ENCODE data around the gene PPP1CB. TPM values are rescaled to one million over a fixed set of nuclear protein-coding genes. Genes with fewer than 3 reads are reported as not detected.

PPP1CB gene
- total and polyA plus RNA-seq, 9 donors = 90.9 to 421 (median 272) TPM

- Histone ChIP-seq H3K36me3 (no peaks in the 10 kb centered on the region), H3K4me1 (ENCODE audit: insufficient read depth) (peaks cover 2% of the 10 kb centered on the region), H3K4me3 (no peak overlapping the region), H3K27me3 (no peaks in the 10 kb centered on the region), H3K9me3 (no peaks in the 10 kb centered on the region), H3K27ac (no peak overlapping the region)
- 79 to 90% (median 85%) methylated on average over 4 of the region's 4 CpGs for WGBS, 3 donors
- no peak for DNase-seq
- TF ChIP-seq POLR2A (IDR thresholded peaks at IDR 0.05) = no peak
- TF ChIP-seq CTCF (IDR thresholded peaks at IDR 0.05) = no peak
- intact Hi-C loops (cut with DNase I) = no loop called here
Observed at GRCh38 chr2:28745876-28746275, 5.8 kb upstream of the PPP1CB start.

GRCh38 chr2:28746429-28747111 lies 5.1 kb upstream of the PPP1CB start:
- peak overlapping the region in 1 of 2 donors; percentile 6 for H3K27ac ChIP-seq
- no peaks in the 10 kb centered on the region for H3K36me3 ChIP-seq
- no peak overlapping the region for H3K4me3 ChIP-seq
- intact Hi-C loops (cut with DNase I) = no loop called here
- TF ChIP-seq POLR2A (IDR thresholded peaks at IDR 0.05) (no peak), EP300 (IDR thresholded peaks at IDR 0.05) (no peak), CTCF (IDR thresholded peaks at IDR 0.05) (no peak)
- no peaks in the 10 kb centered on the region for H3K27me3 ChIP-seq
- no peak for DNase-seq
- peaks cover 2% of the 10 kb centered on the region for H3K4me1 ChIP-seq (ENCODE audit: insufficient read depth)
- H3K9me3 ChIP-seq = no peaks in the 10 kb centered on the region
- 55 to 64% (median 63%) methylated on average over 3 of the region's 3 CpGs for WGBS, 3 donors

GRCh38 chr2:28747714-28748113 lies 3.9 kb upstream of the PPP1CB start:
- intact Hi-C loops (cut with DNase I) = no loop called here
- no peak for TF ChIP-seq POLR2A (IDR thresholded peaks at IDR 0.05)
- no peak for TF ChIP-seq CTCF (IDR thresholded peaks at IDR 0.05)
- TF ChIP-seq EP300 (IDR thresholded peaks at IDR 0.05) = no peak
- peaks cover 2% of the 10 kb centered on the region for H3K4me1 ChIP-seq (ENCODE audit: insufficient read depth)
- WGBS, 3 donors = 88 to 100% (median 97%) methylated on average over 1 of the region's 1 CpG
- no peaks in the 10 kb centered on the region for H3K36me3 ChIP-seq
- H3K27ac ChIP-seq = peak overlapping the region in 1 of 2 donors; percentile 18
- H3K4me3 ChIP-seq = no peak overlapping the region
- no peaks in the 10 kb centered on the region for H3K9me3 ChIP-seq
- no peaks in the 10 kb centered on the region for H3K27me3 ChIP-seq
- no peak for DNase-seq

- H3K4me3 ChIP-seq = no peak overlapping the region
- no peak for DNase-seq
- no peaks in the 10 kb centered on the region for H3K36me3 ChIP-seq
- no peaks in the 10 kb centered on the region for H3K9me3 ChIP-seq
- H3K4me1 ChIP-seq (ENCODE audit: insufficient read depth) = peaks cover 2% of the 10 kb centered on the region
- intact Hi-C loops (cut with DNase I) = no loop called here
- TF ChIP-seq EP300 (IDR thresholded peaks at IDR 0.05) (no peak), POLR2A (IDR thresholded peaks at IDR 0.05) (no peak), CTCF (IDR thresholded peaks at IDR 0.05) (no peak)
- 88 to 94% (median 93%) methylated on average over 2 of the region's 2 CpGs for WGBS, 3 donors
- H3K27me3 ChIP-seq = no peaks in the 10 kb centered on the region
- H3K27ac ChIP-seq = peak overlapping the region in 1 of 2 donors; percentile 18
Observed at GRCh38 chr2:28748176-28748575, 3.5 kb upstream of the PPP1CB start.

Measured in ovary (tissue), 9 donors.